Stimulated activated CD8-positive, alpha-beta memory T cell treated with anti-CD3 and anti-CD28 coated beads, Interleukin-7, amount 100 ng/mL, for 4 hours (primary cell): ENCODE results near the gene MTX1.
"Not testable (repeated sequence)": the region's sequence is repeated elsewhere in the genome, so short reads cannot be mapped to it uniquely, and the experiment has no call there.

ENCODE experiments used
- DNase-seq, 2 donors: peaks; one replicate each; pipeline ENCODE4 v3.0.0-alpha.2; 2020; ENCODE audit warnings: low read depth in 2 of 2

The MTX1 gene

DNA sequence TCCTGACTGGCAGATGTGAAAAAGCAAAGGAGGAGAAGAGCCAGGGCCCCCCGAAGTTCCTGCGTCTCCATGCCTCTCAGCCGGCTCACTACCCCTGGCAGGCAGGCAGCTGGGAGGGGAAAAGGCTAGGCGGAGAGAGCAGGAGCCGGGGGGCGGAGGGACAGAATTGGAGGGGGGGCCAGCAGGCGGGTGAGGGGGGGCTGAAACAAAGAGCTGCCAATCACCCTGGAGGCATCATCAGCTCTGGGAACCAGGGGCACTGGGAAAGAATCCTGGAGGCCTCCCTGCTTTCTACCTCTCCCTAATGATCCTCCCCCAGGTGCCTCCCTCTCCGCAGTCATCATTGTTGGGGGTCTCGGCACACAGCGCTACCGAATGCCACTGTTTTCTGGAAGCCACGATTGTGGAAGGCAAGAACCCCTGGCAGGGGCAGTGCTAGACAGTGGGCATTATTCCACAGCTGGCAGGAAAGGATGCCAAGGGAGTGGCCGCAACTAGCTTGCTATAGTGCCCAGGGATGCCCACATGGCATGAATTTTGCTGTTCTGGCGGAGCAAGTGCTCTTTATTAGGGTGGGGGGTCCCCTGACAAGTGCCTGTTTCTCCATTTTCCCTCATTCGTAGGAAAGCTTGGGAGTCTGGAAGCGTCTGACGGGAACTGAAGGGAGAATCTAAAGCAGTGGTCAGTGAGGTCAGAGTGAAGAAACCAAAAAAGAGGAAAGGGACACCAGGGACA lies 522 bp upstream of the MTX1 start, which contains the start of gene THBS3:
TSS of gene THBS3 (minus strand) at position 92 of the 735 bp plus-strand sequence. CDS start at position 71, 21 bp downstream.
- no peak for DNase-seq

DNA sequence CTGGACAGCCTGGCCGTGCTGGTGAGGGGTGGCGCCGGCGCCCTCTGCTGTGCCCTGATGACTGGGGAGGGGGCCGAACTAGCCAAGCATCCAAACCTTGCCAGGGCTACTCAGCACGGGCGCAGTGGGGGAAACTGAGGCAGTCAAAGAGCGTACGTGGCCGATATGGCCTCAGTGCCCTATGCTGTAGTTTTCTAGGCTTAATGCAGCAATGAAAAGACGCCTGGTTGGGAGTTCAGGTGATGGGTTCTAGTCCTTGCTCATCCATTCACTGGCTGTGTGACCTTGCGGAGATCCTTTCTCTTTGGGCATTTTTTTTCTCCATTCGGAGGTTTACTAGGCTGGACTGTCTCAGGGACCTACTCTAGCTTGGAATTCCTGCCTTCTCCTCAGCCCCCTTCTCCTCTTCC lies 822 bp downstream of the MTX1 start:
- DNase-seq: no peak

DNA sequence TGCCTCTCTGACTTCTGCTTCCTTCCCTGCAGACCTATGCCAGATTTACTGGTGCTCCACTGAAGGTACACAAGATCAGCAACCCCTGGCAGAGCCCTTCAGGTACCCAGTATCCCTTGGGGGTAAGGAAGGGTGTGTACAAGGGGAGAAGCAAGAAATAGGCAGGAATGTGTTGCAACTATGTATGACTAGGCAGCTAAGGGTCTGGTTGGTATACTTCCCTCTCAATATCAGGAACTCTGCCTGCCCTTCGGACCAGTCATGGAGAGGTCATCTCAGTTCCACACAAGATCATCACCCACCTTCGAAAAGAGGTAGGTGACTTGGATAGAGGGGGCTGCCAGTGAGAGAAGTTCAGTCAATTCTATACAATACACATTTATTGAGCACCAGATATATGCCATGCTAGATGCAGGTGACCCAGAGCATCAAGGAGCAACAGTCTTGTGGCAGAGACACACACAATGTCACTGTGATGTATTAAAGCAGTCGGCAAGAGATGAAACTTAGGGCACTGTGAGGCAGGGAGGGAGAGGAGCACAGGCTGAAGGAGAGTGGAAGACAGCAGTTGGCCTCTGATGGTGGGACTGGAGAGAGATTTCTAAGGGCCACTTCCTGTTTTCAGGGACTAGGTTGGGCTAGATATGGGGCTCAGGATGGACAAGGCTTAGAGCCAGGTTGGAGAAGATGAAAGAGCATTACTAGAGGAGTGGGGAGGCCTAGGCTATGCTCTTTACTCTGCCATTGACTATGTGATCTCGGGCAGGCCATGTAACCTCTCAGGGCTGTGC lies 2.0 kb downstream of the MTX1 start:
- no peak for DNase-seq

- not testable (repeated sequence) for DNase-seq
Observed at GRCh38 chr1:155211381-155212050, 3.0 kb downstream of the MTX1 start.

- DNase-seq: not testable (repeated sequence)
Observed at GRCh38 chr1:155212051-155212440, 3.6 kb downstream of the MTX1 start.

DNA sequence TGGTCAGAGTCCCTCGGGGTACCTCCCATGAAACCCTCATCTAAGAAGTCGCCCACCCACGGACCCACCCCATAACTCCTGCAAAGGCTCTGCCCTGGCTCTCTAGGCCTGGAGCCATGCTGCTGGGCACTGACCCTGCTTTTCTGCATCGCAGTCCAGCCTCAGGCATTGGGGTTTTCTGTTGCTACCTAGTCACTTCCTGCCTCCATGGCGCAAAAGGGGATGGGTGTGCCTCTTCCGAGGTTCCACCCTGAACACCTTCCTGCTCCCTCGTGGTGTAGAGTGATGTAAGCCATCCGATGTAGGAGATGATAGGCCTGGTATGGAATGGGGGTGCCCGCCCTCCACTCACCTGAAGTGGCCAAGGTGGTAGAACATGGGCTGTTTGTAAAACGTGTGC lies 6.2 kb downstream of the MTX1 start:
- not testable (repeated sequence) for DNase-seq

DNA sequence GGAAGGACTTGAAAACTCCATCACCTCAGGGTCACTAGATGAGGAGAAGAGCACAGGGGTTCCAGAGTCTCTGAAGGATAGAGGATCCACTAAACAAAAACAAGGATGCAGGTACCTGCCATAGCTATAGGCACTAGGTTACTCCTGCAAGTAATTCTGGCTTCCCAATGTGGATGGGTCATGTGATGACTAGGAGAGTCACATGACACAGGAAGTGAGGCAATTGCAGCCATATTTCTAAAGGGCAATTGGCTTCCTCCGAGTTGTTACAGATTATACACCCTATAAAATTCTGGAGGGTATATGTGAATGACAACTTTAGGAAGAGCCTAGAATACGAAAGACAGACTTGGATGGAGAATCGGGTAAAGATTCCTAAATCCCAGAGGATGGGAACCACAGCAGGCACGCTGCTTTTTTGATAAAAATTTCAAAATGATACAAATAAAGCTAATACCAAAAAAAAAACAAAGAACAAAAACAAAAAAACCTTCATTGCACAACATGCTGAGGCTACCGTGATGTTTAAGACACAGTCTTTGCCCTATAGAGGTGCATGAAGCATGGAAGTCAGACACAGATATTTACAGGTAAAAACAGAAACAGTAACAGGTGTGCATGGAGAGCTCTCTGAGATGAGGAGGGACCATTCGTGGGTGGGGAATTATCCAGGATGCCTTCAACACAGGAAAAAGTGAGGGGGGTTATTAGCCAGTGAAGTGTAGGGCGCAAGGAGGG lies 10.5 kb downstream of the MTX1 start:
- no peak for DNase-seq

GRCh38 chr1:155219592-155220031 lies 11.1 kb downstream of the MTX1 start:
- DNase-seq: no peak

- DNase-seq: not testable (repeated sequence)
Observed at GRCh38 chr1:155220211-155220965, 11.9 kb downstream of the MTX1 start.

- no peak for DNase-seq
Observed at GRCh38 chr1:155223047-155223446, 14.6 kb downstream of the MTX1 start.

DNA sequence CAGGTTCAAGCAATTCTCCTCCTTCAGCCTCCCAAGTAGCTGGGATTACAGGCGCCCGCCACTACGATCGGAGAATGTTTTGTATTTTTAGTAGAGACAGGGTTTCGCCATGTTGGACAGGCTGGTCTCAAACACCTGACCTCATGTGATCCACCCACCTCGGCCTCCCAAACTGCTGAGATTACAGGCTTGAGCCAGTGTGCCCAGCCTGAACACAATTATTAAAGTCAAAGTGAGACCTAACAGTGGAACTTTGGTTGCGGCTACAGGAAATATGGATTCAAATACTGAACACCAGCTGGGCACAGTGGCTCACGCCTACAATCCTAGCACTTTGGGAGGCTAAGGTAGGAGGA lies 16.9 kb downstream of the MTX1 start:
- not testable (repeated sequence) for DNase-seq

GRCh38 chr1:155226188-155226909 lies 17.9 kb downstream of the MTX1 start:
- DNase-seq: peak; percentile 69 to 88

DNA sequence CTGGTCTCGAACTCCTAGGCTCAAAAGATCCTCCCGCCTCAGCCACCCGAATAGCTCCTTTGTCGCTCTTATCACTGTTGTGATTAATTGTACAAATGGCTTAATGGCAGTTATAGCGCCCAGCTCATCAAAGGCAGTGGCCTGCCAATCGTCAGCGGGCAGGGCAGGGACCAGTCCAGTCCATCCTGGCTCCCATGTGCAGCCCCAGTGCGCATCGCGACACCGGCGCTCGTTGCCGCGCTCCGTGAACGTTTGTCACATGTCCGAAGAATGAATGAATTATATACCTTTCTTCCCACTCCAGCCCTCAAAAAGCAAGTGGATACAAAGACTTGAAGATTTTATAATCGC lies 18.4 kb downstream of the MTX1 start:
- DNase-seq: peak in 1 of 2 donors; percentile 47

DNA sequence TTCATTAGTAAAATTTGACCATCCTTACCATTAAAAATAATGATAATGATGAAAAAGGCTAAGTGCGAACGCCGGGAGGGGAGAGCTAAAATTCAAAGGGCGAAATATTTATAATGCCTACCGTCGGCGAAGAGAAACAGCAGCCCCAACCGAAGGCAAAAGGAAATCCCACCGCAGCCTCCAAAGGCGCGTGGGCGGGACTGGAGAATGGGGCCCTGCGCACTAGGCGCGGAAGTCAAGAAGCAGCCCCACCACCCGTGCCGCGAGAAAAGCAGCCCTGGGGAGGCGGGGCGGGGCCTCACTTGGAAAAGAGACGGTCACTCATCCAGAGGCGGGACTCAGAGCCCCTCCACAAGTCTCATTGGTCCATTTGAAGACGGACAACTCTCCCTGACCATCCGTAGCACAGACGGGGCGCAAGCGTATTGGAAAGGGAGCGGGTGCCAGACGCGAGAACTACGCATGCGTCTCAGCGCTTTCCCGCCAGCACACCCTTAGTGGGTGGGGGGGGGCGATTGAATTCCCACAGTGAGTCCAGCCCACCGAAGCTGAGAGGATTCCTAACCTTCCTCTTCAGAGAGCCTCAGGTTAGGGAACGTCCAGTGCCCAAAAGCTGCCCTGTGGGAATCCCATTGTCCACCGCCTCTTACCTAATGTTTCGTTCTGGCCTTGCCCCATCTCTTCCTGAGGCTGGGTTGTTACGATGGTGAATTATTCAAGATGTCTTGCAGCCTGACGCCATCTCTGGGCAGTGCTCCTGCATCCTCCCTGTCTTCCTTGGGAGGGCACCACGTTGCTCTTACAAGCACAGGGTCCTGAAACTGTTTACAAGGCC lies 19.0 kb downstream of the MTX1 start:
- peak; percentile 98 to 100 for DNase-seq

GRCh38 chr1:155228096-155228427 lies 19.6 kb downstream of the MTX1 start:
- no peak for DNase-seq

DNA sequence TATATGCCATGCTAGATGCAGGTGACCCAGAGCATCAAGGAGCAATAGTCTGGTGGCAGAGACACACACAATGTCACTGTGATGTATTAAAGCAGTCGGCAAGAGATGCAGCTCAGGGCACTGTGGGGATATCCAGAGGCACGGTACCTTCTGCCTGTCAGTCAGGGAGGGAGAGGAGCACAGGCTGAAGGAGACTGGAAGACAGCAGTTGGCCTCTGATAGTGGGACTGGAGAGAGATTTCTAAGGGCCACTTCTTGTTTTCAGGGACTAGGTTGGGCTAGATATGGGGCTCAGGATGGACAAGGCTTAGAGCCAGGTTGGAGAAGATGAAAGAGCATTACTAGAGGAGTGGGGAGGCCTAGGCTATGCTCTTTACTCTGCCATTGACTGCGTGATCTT lies 22.8 kb downstream of the MTX1 start:
- DNase-seq: not testable (repeated sequence)

GRCh38 chr1:155232001-155232978 lies 23.8 kb downstream of the MTX1 start:
- not testable (repeated sequence) for DNase-seq

- DNase-seq: not testable (repeated sequence)
Observed at GRCh38 chr1:155233502-155233901, 25.0 kb downstream of the MTX1 start.
